ENCODE data around the gene NUFIP1.

GRCh38 chr13:44927968-44928367 is 61.3 kb downstream of the NUFIP1 start:
- no peak for TF ChIP-seq CTCF (IDR thresholded peaks at IDR 0.05)
- TF ChIP-seq POLR2A (IDR thresholded peaks at IDR 0.05), result no peak

Data from lower leg skin (tissue), 3 donors.